Stimulated activated CD4-positive, alpha-beta T cell treated with anti-CD3 and anti-CD28 coated beads, Interleukin-2, amount 100 ng/mL, for 24 hours (primary cell): ENCODE results near the gene KCNH1.

Source experiments
- DNase-seq, 2 donors: peaks; one replicate each; pipeline ENCODE4 v3.0.0-alpha.2; 2020

The KCNH1 gene

GRCh38 chr1:210850556-210850955 is 283.4 kb downstream of the KCNH1 start:
- no peak for DNase-seq

GRCh38 chr1:210848474-210848873 is 285.5 kb downstream of the KCNH1 start:
- DNase-seq = no peak

DNA sequence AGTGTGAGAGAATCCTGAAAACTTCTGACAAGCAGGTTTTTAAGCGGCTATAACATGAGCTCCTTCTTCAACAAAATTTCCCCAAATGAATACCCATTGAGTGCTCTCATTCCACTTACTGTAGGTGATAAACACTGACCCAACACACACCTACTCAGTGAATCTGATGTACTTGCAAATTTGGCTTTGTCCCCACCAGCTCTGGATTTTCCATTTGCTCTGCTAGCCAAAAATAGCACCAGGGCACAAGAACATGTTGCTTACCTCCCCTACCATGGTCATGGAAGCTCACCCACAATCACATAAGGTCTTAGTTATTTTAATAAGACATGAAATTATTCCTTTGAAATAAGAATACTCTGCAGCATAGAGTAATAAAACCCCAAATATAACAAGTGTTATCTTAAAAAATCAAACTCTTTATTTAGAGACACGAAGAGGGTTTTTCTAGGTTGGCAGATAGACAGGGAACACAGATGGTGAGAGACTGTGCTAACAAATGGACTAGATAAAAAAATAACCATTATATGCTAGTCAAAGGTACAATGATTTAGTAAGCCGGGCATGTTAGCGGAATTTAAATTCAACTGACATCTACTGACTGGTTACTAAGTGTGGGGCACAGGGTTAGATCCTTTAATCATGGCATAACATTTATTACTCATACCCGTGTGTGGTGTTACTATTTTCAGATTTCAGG is 291.9 kb downstream of the KCNH1 start:
- DNase-seq = no peak

DNA sequence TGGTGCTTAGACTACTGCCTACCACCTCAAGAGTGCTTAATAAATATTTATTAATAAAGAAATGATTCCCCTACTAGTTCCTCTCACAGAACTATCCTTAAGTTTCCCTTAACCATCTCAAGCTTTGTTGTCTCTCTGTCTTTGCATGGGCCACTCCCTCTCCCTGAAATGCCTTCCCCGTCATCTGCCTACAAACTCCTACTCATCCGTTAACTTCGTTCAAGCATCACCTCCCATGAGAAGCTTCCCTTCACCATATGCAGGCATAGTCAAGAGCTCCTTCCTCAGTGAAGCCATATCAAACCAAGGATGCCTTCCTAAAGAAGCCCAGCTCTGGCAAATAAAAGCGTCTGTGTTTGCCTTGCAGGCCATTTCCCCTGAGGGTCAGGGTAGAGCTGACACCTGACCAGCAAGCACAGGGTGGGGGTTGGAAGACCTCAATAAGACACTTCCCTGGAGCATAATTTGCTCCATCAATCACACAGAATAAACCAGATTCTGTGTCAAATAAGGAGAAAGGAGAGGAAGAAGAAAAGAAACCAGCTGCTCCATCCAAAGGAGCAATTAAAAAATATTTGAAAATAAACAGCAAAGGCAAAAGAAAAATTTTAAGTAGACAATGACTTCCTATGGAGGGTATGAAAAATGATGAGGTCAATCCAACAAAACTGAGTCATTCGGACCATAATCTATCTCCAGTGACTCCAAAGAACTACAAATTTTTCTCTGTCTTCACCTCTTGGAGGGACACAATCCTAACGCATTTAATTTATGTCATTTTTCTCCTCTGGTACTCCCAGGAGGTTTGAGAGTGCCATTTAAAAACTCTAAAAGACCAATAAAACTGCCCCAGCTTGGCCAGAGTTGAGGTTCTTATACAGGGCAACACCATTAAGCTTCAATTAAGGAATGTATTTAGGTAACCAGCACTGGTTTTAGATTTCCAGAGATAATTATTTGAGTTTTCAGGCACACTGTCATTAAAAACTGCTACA is 303.6 kb downstream of the KCNH1 start:
- DNase-seq = no peak

DNA sequence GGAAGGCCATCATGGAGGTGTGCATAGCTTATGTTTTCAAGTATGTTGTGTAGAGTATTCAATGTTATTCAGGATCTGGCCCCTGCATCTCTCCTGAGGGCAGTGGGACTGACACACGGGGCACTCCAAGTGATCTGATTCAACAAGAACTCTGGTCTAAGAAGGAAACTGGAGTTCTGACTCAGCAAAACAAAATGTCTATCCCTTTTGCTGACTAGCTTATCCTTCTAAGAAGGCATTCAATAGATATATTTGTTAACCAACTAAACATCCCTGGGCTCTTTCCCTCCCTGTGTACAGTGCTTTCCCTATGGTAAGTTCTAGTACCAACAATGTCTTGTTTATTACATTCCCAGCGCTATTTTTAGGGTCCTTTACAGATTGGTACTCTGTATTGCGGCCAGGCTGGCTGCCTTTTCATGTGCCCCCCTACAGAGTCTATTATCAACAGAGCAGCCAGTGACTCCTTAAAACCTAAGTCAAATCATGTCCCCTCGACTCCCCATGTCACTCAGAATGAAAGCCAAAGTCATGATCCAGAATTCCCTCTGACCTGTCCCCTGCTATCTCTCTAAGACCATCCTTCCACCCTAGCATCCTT is 304.9 kb downstream of the KCNH1 start:
- DNase-seq = no peak

GRCh38 chr1:210827481-210827880 is 306.5 kb downstream of the KCNH1 start:
- no peak for DNase-seq

DNA sequence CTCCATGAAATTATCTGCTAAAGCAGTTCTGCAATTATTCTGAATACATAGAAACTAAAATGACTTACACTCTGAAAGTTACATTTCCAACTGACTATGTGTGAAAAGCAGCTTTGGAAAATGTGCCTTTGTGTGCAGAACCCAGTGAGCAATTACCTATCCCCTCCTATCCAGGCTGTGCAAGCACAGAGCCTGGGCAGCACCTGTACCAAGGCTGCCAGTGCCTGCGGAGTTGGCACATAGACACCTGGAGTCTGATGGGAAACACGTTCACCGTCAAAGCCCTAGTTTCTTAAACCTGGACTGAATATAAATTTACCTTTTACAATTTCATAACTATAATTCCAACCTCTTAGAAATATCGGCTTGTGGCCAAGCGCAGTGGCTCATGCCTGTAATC is 307.3 kb downstream of the KCNH1 start:
- DNase-seq = no peak

DNA sequence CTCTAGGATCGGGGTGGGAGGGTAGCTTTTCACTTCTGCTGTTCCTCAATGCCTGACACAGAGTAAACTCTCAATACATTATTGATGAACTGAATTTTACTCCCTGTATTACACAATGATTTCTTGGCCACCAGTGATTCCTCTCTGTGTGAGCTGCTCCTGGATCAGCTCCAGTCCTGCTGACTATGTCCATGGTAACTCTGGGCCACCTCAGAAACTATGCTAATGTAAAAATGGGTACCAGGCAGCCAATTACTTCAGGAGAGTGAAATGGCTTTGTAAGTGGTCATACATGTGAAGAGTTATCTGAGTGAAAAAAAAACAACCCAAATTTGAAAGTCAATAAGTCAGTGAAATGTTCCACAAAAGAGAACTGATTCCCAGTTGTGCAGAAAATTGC is 311.0 kb downstream of the KCNH1 start:
- no peak for DNase-seq

- DNase-seq = no peak
Observed at GRCh38 chr1:210822241-210822640, 311.7 kb downstream of the KCNH1 start.

- no peak for DNase-seq
Observed at GRCh38 chr1:210821615-210822014, 312.3 kb downstream of the KCNH1 start.

GRCh38 chr1:210819266-210819665 is 314.7 kb downstream of the KCNH1 start:
- DNase-seq = no peak

- DNase-seq = no peak
Observed at GRCh38 chr1:210817385-210818275, 316.3 kb downstream of the KCNH1 start.

DNA sequence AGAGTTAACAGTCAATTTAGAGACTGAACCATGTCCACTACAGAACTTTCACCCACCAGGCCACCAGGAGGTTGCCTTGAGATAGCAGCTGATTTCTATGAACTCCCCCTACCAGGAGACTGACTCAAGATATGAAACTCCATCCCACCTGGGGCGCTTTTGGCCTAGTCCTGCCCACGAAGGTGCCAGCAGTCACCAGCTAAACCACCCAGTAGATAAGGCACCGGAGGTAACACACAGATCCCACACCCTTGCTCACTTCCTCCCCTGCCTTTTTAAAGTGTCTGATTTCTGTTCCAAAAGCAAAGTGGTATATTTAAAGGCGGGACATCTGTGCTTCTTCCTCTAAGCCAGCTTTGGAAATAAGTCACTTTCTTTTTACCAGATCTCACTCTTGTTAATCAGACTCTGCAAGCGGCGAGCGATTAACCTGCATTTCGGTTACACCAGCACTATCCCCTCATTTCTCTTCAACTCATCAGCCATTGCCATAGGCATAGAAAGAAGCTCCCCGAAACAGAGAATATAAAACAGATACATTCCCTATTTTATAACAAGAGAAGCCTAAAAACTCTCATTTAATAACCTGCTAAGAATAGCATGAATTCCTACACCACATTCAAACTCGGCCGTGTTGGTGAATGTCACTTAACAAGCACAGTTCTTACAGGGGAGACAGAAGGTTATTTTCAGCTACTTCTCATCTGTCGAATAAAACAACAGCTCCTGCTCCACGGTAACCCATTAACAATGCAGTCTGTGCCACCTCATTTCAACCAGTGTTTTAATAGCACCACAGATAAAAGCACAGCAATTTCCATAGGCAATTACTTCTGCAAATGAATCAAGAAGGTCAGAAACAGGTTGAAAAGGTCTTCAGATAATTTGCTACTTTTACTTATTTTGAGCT is 318.1 kb downstream of the KCNH1 start:
- no peak for DNase-seq

- no peak for DNase-seq
Observed at GRCh38 chr1:210814382-210815123, 319.4 kb downstream of the KCNH1 start.

DNA sequence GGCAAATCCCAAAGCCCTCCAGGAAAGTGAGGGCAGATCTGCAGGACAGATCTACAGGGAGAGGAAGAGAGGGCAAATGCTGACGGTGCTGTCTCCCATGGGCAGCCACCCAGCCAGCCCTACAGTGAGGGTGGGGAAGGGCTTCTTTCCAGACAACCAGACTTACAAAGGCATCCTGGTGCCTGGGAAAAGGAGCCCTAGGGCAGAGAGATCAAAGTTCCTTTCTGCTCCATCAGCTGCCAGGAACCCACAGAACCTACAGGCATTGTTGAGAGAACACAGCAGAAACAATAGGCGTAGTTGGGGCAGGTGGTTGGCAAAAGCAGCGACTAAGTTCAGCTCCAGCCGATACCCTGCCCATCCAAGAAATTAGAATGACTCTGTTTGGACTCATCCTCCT is 332.4 kb downstream of the KCNH1 start:
- no peak for DNase-seq

- DNase-seq = no peak
Observed at GRCh38 chr1:210800756-210801155, 333.2 kb downstream of the KCNH1 start.

DNA sequence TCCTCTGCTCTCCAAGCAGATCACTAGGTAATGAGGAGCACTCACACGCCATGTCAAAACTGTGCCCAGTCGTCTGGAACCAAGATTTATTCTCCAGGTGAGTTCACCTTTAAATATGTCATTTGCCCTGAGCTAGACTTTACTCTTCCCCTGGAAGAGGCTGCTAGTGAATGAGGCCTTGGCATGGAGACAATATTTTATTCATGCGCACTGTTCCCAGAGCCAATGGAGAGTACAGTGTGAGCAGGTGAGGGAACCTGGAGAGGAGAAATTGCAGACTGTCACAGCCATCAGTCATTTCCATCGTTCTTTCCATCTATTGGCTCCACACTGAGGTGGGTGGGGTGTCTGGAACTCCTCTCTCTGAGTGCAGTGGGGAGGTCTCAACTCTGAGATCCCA is 333.6 kb downstream of the KCNH1 start:
- no peak for DNase-seq

DNA sequence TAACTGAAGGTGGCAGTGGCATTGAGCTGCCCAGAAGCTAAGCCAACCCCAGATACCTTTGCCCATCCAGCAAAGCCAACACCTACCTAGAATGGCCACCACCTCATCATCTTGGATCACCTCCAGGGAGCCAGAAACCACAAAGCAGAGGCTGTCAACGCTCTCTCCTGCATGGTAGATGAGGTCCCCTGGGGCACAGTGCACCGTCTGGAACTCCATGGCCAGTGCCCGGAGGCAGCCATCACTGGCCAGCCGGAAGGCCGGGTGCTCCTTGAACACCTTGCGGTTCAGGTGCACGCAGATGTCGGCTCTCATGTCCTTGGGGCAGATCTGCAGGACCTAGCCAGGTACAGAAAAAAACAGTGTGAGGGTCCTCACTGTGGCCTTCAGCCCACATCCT is 336.5 kb downstream of the KCNH1 start:
- DNase-seq = no peak

DNA sequence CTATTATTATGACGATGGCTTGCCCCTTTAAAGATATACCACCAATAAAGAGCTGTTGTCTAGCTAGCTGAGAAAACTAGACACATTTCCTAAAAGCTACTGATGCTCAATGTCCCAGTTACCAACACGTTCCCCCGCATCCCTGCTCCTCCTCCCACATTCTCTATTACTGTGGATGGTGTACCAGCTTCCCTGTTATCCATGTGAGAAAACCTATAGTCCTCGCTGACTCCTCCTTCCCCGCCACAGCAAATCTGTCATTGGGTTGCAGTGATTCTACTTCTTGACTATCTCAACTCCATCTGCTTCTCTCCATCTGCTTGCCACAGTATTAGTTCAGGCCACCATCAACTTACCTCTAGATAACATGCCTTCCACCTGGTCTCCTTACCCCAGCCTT is 337.5 kb downstream of the KCNH1 start:
- DNase-seq = no peak

- no peak for DNase-seq
Observed at GRCh38 chr1:210794445-210794844, 339.5 kb downstream of the KCNH1 start.
